K562 (cell line): ENCODE measurements around the gene BTRC. TPM values are rescaled to one million over a fixed set of nuclear protein-coding genes. Genes with fewer than 3 reads are reported as not detected.

ENCODE experiments used
- CREB3 ChIP-seq: fragments of 450-650 bp; conservative IDR thresholded peaks from 2 replicates; pipeline ENCODE4 v1.6.1; 2016; ENCODE audit warnings: missing genetic modification characterization, low read depth, mild to moderate bottlenecking, missing compliant biosample characterization, moderate library complexity
- RBM25 ChIP-seq: fragments of 200-400 bp; formaldehyde crosslinking; IDR thresholded peaks from 2 replicates; pipeline ENCODE4 v1.6.1; 2018; ENCODE audit warnings: low read length, low read depth, moderate library complexity; ENCODE audit not compliant: severe bottlenecking
- SMAD1 ChIP-seq: fragments of 150-350 bp; IDR thresholded peaks from 2 replicates; pipeline ENCODE4 v1.6.1; 2014; ENCODE audit warnings: low read length, low read depth; ENCODE audit not compliant: partially characterized antibody
- ZEB2 ChIP-seq: fragments of 450-650 bp; IDR thresholded peaks from 2 replicates; pipeline ENCODE4 v1.6.1; 2016
- ZFX ChIP-seq: sonication (generic); formaldehyde crosslinking; IDR thresholded peaks from 2 replicates; pipeline ENCODE4 v1.8.0; 2022; ENCODE audit warnings: mild to moderate bottlenecking, missing genetic modification reagents, moderate library complexity
- ZNF655 ChIP-seq: fragments of 250-450 bp; sonication (Bioruptor Pico); IDR thresholded peaks from 2 replicates; pipeline ENCODE4 v1.5.0; 2021
- ZSCAN32 ChIP-seq: fragments of 450-650 bp; formaldehyde crosslinking; IDR thresholded peaks from 2 replicates; pipeline ENCODE4 v1.4.0; 2020; ENCODE audit warnings: mild to moderate bottlenecking, moderate library complexity
- polyA plus RNA-seq, 8 experiments: library from polyadenylated mRNA; depleted of rRNA in 4 of 8; stranded (reverse) in 5 of 8; unstranded in 3 of 8; fragments of >200 nt; fragmentation: Nextera tagmentation in 2 of 8; fragmentation: Illumina TruSeq in 1 of 8; extraction: Ambion mirVana in 2 of 8; extraction: Trizol in 1 of 8; gene quantifications; 2 replicates each; pipeline versions ENCODE4 v1.2.1 to v1.2.3, GENCODE V29; 2011 to 2014; ENCODE audit warnings: inconsistent platforms in 1 of 8, missing spikeins in 1 of 8
- total RNA-seq, 7 experiments: library from RNA; depleted of rRNA in 6 of 7; stranded (reverse); fragments of >200 nt in 6 of 7; fragmentation: Illumina TruSeq in 2 of 7; extraction: Trizol in 2 of 7; gene quantifications; 2 replicates each; pipeline versions ENCODE4 v1.2.1 to v1.2.3, GENCODE V29; 2011 to 2021; ENCODE audit warnings: low replicate concordance in 1 of 7
- TF ChIP-seq, protein P1 (sequence below): sonication (generic); formaldehyde crosslinking; IDR thresholded peaks from 2 replicates; pipeline ENCODE4 v1.8.0; 2022; ENCODE audit warnings: mild to moderate bottlenecking, missing genetic modification reagents, borderline replicate concordance

The BTRC gene
- total and polyA plus RNA-seq, 9 of the 15 experiments (the other 6 are each of a cell fraction or from before 2014, with no cell fraction given): 1.6 to 15.4 (median 7.0) TPM

GRCh38 chr10:101464082-101464481 is 110.1 kb downstream of the BTRC start (continued):
- TF ChIP-seq, protein P1, sequence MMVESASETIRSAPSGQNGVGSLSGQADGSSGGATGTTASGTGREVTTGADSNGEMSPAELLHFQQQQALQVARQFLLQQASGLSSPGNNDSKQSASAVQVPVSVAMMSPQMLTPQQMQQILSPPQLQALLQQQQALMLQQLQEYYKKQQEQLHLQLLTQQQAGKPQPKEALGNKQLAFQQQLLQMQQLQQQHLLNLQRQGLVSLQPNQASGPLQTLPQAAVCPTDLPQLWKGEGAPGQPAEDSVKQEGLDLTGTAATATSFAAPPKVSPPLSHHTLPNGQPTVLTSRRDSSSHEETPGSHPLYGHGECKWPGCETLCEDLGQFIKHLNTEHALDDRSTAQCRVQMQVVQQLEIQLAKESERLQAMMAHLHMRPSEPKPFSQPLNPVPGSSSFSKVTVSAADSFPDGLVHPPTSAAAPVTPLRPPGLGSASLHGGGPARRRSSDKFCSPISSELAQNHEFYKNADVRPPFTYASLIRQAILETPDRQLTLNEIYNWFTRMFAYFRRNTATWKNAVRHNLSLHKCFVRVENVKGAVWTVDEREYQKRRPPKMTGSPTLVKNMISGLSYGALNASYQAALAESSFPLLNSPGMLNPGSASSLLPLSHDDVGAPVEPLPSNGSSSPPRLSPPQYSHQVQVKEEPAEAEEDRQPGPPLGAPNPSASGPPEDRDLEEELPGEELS (CRISPR knock-in tag): no peak
- TF ChIP-seq ZSCAN32 (CRISPR knock-in tag): no peak
- TF ChIP-seq RBM25: no peak
- TF ChIP-seq SMAD1: no peak
- no peak for TF ChIP-seq ZEB2
- no peak for TF ChIP-seq ZNF655 (CRISPR knock-in tag)
- TF ChIP-seq CREB3 (tag): no peak
- TF ChIP-seq ZFX: no peak
- TF ChIP-seq, all 486 proteins: peak for 0
